ENCODE measurements around the gene SLC1A3. TPM values are rescaled to one million over a fixed set of nuclear protein-coding genes. Genes with fewer than 3 reads are reported as not detected.

SLC1A3 gene
- total RNA-seq, 1 donor from 2014 or later: 1.3 TPM

DNA sequence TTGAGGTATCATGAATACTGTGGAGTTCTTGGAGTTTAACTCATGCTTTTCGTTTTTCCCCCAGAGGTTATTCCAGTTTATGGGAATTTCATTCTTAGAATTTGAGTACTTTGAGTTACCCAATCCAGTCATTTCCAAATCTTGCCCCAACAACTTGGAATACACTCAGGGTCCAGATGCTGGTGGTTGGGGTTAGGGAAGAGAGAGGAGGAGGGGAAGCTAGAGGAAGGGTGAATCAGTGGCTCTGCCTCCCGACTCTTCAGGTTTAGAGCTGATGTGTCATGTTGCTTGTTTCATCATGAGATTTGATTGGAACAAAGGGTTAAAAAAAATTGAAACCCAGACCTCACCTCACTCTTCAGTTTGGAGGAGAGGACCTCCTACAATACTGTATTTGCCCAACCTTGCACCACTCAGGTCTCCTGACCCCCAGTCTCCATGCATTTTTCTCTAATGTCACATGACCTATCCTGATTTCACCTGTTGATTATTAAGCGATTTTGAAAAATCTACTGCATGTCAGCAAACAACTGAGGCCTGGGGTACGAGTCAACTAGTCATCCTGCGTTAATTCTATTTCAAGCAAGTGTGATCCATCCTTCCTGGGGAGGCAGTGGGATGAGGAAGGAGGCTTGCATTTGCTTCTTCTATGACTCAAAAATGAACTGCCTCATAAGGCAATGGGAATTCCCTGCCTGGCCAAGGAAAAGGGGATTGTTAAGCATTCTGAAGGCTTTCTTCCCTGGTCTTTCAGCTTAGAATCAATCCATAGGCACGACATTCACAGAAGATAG, 6.2 kb upstream of the SLC1A3 start:
- no peak for DNase-seq (ENCODE audit: low read depth)
- no peak overlapping the region for H3K4me3 ChIP-seq (ENCODE audit: low read depth, low read length)
- TF ChIP-seq, protein P1, sequence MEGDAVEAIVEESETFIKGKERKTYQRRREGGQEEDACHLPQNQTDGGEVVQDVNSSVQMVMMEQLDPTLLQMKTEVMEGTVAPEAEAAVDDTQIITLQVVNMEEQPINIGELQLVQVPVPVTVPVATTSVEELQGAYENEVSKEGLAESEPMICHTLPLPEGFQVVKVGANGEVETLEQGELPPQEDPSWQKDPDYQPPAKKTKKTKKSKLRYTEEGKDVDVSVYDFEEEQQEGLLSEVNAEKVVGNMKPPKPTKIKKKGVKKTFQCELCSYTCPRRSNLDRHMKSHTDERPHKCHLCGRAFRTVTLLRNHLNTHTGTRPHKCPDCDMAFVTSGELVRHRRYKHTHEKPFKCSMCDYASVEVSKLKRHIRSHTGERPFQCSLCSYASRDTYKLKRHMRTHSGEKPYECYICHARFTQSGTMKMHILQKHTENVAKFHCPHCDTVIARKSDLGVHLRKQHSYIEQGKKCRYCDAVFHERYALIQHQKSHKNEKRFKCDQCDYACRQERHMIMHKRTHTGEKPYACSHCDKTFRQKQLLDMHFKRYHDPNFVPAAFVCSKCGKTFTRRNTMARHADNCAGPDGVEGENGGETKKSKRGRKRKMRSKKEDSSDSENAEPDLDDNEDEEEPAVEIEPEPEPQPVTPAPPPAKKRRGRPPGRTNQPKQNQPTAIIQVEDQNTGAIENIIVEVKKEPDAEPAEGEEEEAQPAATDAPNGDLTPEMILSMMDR (conservative IDR thresholded peaks at IDR 0.05; ENCODE audit: low read depth, low read length): no peak

DNA sequence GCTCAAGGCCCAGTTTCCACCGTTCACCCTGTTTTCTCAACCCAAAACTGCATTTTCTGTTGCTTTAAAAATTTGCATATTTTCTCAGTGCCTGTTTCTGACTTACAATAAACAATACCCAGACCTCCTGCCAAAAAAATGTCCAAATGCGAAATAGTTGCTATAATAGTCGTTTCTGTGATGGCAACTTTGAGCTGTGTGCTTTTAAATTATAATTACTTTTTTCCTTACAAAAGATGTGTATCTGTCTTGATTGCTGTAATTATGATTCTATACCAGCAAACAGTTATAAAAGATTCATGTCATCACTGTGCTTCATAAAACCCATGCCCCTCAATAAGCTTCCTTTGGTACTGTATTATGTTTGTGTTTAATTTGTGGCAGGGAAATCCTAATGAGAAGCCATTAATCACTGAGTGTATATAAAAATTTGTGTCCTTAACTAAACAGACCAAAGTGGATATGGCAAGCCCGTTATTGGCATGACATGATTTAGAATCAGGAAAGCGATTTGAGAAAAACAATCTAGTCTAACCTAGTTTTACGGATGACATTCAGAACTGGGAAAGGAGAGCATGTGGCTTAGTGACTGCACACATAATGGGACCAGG, 5.4 kb upstream of the SLC1A3 start:
- H3K4me3 ChIP-seq (ENCODE audit: low read depth, low read length): no peak overlapping the region
- TF ChIP-seq, protein P1 (conservative IDR thresholded peaks at IDR 0.05; ENCODE audit: low read depth, low read length): no peak

DNA sequence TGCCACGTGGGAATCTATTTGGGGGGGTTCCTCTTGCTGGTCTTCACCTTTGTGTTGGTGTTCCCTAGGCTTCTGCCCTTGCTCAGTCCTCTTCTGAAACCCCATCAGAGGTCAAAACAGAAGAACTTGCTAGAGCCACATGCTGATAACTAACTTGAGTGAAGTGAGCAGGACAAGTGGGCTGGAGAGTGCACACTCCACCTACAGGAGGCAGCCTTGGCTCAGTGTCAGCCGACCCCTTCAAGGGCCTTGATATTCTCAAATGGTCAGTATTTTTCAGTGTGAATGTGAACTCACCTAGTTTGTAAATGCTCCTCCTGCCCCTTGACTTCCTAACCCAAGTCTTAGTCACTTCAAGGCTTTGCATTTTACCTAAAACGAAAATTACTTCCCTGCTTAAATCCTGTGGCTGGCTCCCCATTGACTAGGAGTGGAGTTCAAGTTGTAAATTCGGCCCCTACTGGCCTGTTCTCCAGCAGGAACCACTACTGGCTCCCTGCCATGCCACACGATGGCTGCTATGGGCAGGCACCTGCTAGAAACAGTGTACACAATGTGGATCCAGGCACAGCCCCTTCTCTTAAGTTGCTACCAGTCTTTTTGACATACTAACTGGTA, 3.6 kb upstream of the SLC1A3 start:
- TF ChIP-seq, protein P1 (conservative IDR thresholded peaks at IDR 0.05; ENCODE audit: low read depth, low read length): peak; percentile 31
- no peak for DNase-seq (ENCODE audit: low read depth)
- no peak overlapping the region for H3K4me3 ChIP-seq (ENCODE audit: low read depth, low read length)

More for the DNA sequence above, 5.4 kb upstream of the SLC1A3 start:
- no peak for DNase-seq (ENCODE audit: low read depth)

DNA sequence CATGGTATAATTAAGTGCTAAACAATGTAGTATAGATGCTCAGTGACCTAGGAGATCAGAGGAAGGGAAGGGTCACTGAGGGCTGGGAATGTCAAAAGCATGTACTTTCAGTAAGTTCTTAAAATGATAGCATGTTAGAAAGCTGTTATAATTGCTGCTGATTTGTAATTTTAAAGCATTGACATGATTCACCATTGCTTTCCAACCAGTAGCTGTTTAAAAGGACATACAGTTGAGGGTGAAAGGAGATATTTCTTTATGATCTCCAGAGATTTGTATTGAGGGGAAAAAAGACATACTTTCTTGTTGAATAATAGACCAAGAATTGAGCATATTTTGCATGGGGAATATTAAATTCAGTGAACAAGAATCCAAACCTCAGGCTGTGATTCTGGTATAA, 1.2 kb upstream of the SLC1A3 start:
- TF ChIP-seq, protein P1 (conservative IDR thresholded peaks at IDR 0.05; ENCODE audit: low read depth, low read length): no peak
- H3K4me3 ChIP-seq (ENCODE audit: low read depth, low read length): no peak overlapping the region
- no peak for DNase-seq (ENCODE audit: low read depth)

DNA sequence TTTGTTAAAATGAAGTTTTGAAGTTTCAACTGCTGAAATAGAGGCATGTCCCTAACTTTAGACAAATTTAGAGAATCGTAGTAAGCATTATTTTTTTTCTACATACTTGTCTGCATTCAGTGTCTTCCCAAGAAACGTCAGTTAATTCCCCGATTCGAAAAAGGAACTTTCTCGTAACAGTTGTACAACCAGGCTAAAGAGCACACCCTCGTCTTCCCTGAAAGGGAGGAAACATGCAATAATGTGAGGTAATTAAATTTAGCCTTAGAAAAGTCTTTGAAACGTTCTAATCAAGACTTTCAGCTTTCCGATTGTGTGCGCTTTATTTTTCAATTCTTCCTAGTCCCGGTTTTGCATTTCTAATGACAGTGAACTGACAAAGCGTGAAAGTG, 374 bp upstream of the SLC1A3 start:
- TF ChIP-seq, protein P1 (conservative IDR thresholded peaks at IDR 0.05; ENCODE audit: low read depth, low read length): no peak
- H3K4me3 ChIP-seq (ENCODE audit: low read depth, low read length): peak overlapping the region; percentile 62
- no peak for DNase-seq (ENCODE audit: low read depth)

DNA sequence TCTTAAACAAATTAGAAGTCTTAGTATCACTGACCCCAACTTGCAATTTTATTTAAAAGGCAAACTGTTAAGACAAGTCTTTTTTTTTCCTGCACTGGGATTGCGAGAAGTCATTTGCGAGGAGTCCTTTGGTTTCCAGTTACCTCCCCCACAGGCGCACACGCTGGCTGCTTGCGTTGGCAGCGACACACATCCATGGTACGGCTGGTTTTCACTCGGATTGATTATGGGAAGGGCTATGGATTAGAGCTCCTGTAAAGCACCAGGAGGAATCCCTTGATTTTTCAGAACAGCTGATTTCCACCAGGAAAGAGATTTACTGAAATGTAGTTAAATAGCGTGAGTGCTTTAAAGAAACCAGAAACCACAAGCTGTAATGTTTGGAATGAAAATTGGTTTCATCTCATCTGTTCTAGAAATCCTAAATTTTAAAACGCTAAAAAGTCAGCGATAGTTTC, 737 bp downstream of the SLC1A3 start:
- TF ChIP-seq, protein P1 (conservative IDR thresholded peaks at IDR 0.05; ENCODE audit: low read depth, low read length): no peak
- peak overlapping the region; percentile 62 for H3K4me3 ChIP-seq (ENCODE audit: low read depth, low read length)
- no peak for DNase-seq (ENCODE audit: low read depth)
